Measurements from ENCODE around the gene LTK.
A peak's percentile ranks its signal among the peaks of the same experiment; 100 is the strongest.

Gene LTK

GRCh38 chr15:41493902-41494189 is 19.8 kb downstream of the LTK start:
- H3K27ac Mint-ChIP-seq = no peak overlapping the region
- no peaks in the 10 kb centered on the region for H3K36me3 Mint-ChIP-seq (ENCODE audit: low read depth)
- H3K4me3 Mint-ChIP-seq = no peak overlapping the region
- peaks cover 12% of the 10 kb centered on the region for H3K4me1 Mint-ChIP-seq
- H3K9me3 Mint-ChIP-seq = no peaks in the 10 kb centered on the region
- no peak for TF ChIP-seq CTCF (IDR thresholded peaks at IDR 0.05; ENCODE audit: unreplicated experiment in 3 of 3)
- peaks cover 81% of the 10 kb centered on the region for H3K27me3 Mint-ChIP-seq (ENCODE audit: low read depth)

GRCh38 chr15:41493205-41493901 is 20.3 kb downstream of the LTK start, which contains the start of gene ITPKA:
TSS of gene ITPKA (plus strand) at chr15:41493874. CDS start at chr15:41493928, 54 bp downstream.
- no peaks in the 10 kb centered on the region for H3K9me3 Mint-ChIP-seq
- no peak for TF ChIP-seq CTCF (IDR thresholded peaks at IDR 0.05; ENCODE audit: unreplicated experiment in 3 of 3)
- H3K4me1 Mint-ChIP-seq = peaks cover 12% of the 10 kb centered on the region
- H3K27ac Mint-ChIP-seq = peak within 1 kb of the TSS; percentile 8 to 14 (median 11)
- H3K36me3 Mint-ChIP-seq (ENCODE audit: low read depth) = no peaks in the 10 kb centered on the region
- peaks cover 77% of the 10 kb centered on the region for H3K27me3 Mint-ChIP-seq (ENCODE audit: low read depth)
- H3K4me3 Mint-ChIP-seq = peak within 1 kb of the TSS; percentile 77 to 84 (median 82)

GRCh38 chr15:41492597-41493204 is 20.9 kb downstream of the LTK start:
- peaks cover 12% of the 10 kb centered on the region for H3K4me1 Mint-ChIP-seq
- TF ChIP-seq CTCF (IDR thresholded peaks at IDR 0.05; ENCODE audit: unreplicated experiment in 3 of 3) = no peak
- no peaks in the 10 kb centered on the region for H3K9me3 Mint-ChIP-seq
- H3K36me3 Mint-ChIP-seq (ENCODE audit: low read depth) = no peaks in the 10 kb centered on the region
- peak overlapping the region; percentile 8 to 14 (median 11) for H3K27ac Mint-ChIP-seq
- H3K27me3 Mint-ChIP-seq (ENCODE audit: low read depth) = peaks cover 70% of the 10 kb centered on the region
- peak overlapping the region; percentile 77 to 84 (median 82) for H3K4me3 Mint-ChIP-seq

- Mint-ChIP-seq H3K27ac (no peak overlapping the region), H3K4me1 (peaks cover 12% of the 10 kb centered on the region), H3K4me3 (peak overlapping the region in 1 of 3 experiments; percentile 1), H3K9me3 (no peaks in the 10 kb centered on the region), H3K27me3 (ENCODE audit: low read depth) (peaks cover 62% of the 10 kb centered on the region), H3K36me3 (ENCODE audit: low read depth) (no peaks in the 10 kb centered on the region)
- no peak for TF ChIP-seq CTCF (IDR thresholded peaks at IDR 0.05; ENCODE audit: unreplicated experiment in 3 of 3)
Measured at GRCh38 chr15:41491889-41492288, 21.7 kb downstream of the LTK start.

GRCh38 chr15:41490355-41490754 is 23.3 kb downstream of the LTK start:
- no peak overlapping the region for H3K4me3 Mint-ChIP-seq
- H3K4me1 Mint-ChIP-seq = peaks cover 12% of the 10 kb centered on the region
- no peaks in the 10 kb centered on the region for H3K36me3 Mint-ChIP-seq (ENCODE audit: low read depth)
- peaks cover 49% of the 10 kb centered on the region for H3K27me3 Mint-ChIP-seq (ENCODE audit: low read depth)
- no peak for TF ChIP-seq CTCF (IDR thresholded peaks at IDR 0.05; ENCODE audit: unreplicated experiment in 3 of 3)
- no peak overlapping the region for H3K27ac Mint-ChIP-seq
- H3K9me3 Mint-ChIP-seq = no peaks in the 10 kb centered on the region

- peaks cover 42% of the 10 kb centered on the region for H3K27me3 Mint-ChIP-seq (ENCODE audit: low read depth)
- no peaks in the 10 kb centered on the region for H3K9me3 Mint-ChIP-seq
- TF ChIP-seq CTCF (IDR thresholded peaks at IDR 0.05; ENCODE audit: unreplicated experiment in 3 of 3) = no peak
- H3K4me1 Mint-ChIP-seq = peaks cover 12% of the 10 kb centered on the region
- H3K36me3 Mint-ChIP-seq (ENCODE audit: low read depth) = no peaks in the 10 kb centered on the region
- H3K4me3 Mint-ChIP-seq = no peak overlapping the region
- H3K27ac Mint-ChIP-seq = no peak overlapping the region
Measured at GRCh38 chr15:41489641-41490040, 24.0 kb downstream of the LTK start.

Data from nephron (organoid).